Kasumi-1 (cell line): ENCODE results near the gene TAS2R41.

ENCODE experiments used
- DNase-seq, 2 experiments: peaks; one replicate each; lab custom pipeline; 2025; lab: John Stamatoyannopoulos, UW

Gene TAS2R41

GRCh38 chr7:143477501-143478150 is at the start of gene TAS2R41:
Gene TAS2R41 (plus strand): TSS chr7:143477873. CDS start chr7:143477873, 0 bp downstream.
- no peak for DNase-seq

GRCh38 chr7:143429770-143430698 is 47.6 kb upstream of the TAS2R41 start:
- DNase-seq, result no peak

GRCh38 chr7:143431109-143431508 is 46.6 kb upstream of the TAS2R41 start:
- DNase-seq, result no peak

GRCh38 chr7:143433759-143434158 is 43.9 kb upstream of the TAS2R41 start:
- no peak for DNase-seq

- DNase-seq, result no peak
Observed at GRCh38 chr7:143434660-143435059, 43.0 kb upstream of the TAS2R41 start.

GRCh38 chr7:143435266-143435665 is 42.4 kb upstream of the TAS2R41 start:
- DNase-seq, result no peak

- DNase-seq, result no peak
Observed at GRCh38 chr7:143436325-143436946, 41.2 kb upstream of the TAS2R41 start.

- DNase-seq, result no peak
Observed at GRCh38 chr7:143437578-143437977, 40.1 kb upstream of the TAS2R41 start.

GRCh38 chr7:143439866-143440265 is 37.8 kb upstream of the TAS2R41 start:
- DNase-seq, result no peak

GRCh38 chr7:143443153-143443552 is 34.5 kb upstream of the TAS2R41 start, which contains the start of gene TAS2R60:
Gene TAS2R60 (plus strand): TSS chr7:143443453. CDS start chr7:143443453, 0 bp downstream.
- DNase-seq, result no peak

- DNase-seq, result no peak
Observed at GRCh38 chr7:143444063-143444782, 33.5 kb upstream of the TAS2R41 start.

GRCh38 chr7:143444785-143445184 is 32.9 kb upstream of the TAS2R41 start:
- DNase-seq, result no peak

- no peak for DNase-seq
Observed at GRCh38 chr7:143447466-143447865, 30.2 kb upstream of the TAS2R41 start.

- DNase-seq, result no peak
Observed at GRCh38 chr7:143448429-143448828, 29.2 kb upstream of the TAS2R41 start.

- no peak for DNase-seq
Observed at GRCh38 chr7:143449793-143450192, 27.9 kb upstream of the TAS2R41 start.

- no peak for DNase-seq
Observed at GRCh38 chr7:143451122-143451521, 26.6 kb upstream of the TAS2R41 start.

GRCh38 chr7:143451746-143452145 is 25.9 kb upstream of the TAS2R41 start:
- no peak for DNase-seq

GRCh38 chr7:143452495-143452894 is 25.2 kb upstream of the TAS2R41 start:
- no peak for DNase-seq

GRCh38 chr7:143454091-143454680 is 23.5 kb upstream of the TAS2R41 start:
- no peak for DNase-seq

- no peak for DNase-seq
Observed at GRCh38 chr7:143455491-143455890, 22.2 kb upstream of the TAS2R41 start.

GRCh38 chr7:143455942-143456341 is 21.7 kb upstream of the TAS2R41 start:
- no peak for DNase-seq
